Hepatocyte (in vitro differentiated cells): ENCODE data around the gene TMC6. TPM values are rescaled to one million over a fixed set of nuclear protein-coding genes. Genes with fewer than 3 reads are reported as not detected.

Source experiments
- DNase-seq: peaks from one replicate; pipeline ENCODE4 v3.0.0-alpha.2; 2016; ENCODE audit warnings: low spot score
- H2AFZ ChIP-seq: fragments of 200-600 bp; sonication (generic); 2 replicates; pipeline ENCODE4 v1.6.0; 2016; ENCODE audit warnings: antibody characterized with exemption, mild to moderate bottlenecking
- H3K27ac ChIP-seq: fragments of 200-600 bp; sonication (generic); 2 replicates; pipeline ENCODE4 v1.5.1; 2016; ENCODE audit warnings: mild to moderate bottlenecking
- H3K27me3 ChIP-seq: fragments of 200-600 bp; sonication (generic); 2 replicates; pipeline ENCODE4 v1.6.1; 2016
- H3K36me3 ChIP-seq: fragments of 200-600 bp; sonication (generic); replicated peaks from 2 replicates; pipeline ENCODE4 v1.5.1; 2016; ENCODE audit warnings: low read depth; ENCODE audit not compliant: insufficient read depth
- H3K4me1 ChIP-seq: fragments of 200-600 bp; sonication (generic); 2 replicates; pipeline ENCODE4 v1.5.1; 2016; ENCODE audit warnings: mild to moderate bottlenecking, moderate library complexity; ENCODE audit not compliant: insufficient read depth
- H3K4me2 ChIP-seq: fragments of 200-600 bp; sonication (generic); 2 replicates; pipeline ENCODE4 v1.6.0; 2016
- H3K4me3 ChIP-seq: fragments of 200-600 bp; sonication (generic); 2 replicates; pipeline ENCODE4 v1.5.1; 2016; ENCODE audit warnings: mild to moderate bottlenecking
- H3K79me2 ChIP-seq: fragments of 200-600 bp; sonication (generic); 2 replicates; pipeline ENCODE4 v1.6.0; 2017; ENCODE audit warnings: mild to moderate bottlenecking
- H3K9me2 ChIP-seq: fragments of 200-600 bp; sonication (generic); replicated peaks from 2 replicates; pipeline ENCODE4 v1.6.0; 2017; ENCODE audit warnings: mild to moderate bottlenecking; ENCODE audit not compliant: insufficient read depth
- H3K9me3 ChIP-seq: fragments of 200-600 bp; sonication (generic); 2 replicates; pipeline ENCODE4 v1.5.1; 2016; ENCODE audit warnings: low read depth, mild to moderate bottlenecking
- H4K20me1 ChIP-seq: fragments of 200-600 bp; sonication (generic); 2 replicates; pipeline ENCODE4 v1.6.0; 2016; ENCODE audit warnings: mild to moderate bottlenecking; ENCODE audit not compliant: insufficient read depth, poor library complexity, severe bottlenecking
- CTCF ChIP-seq: fragments of 200-600 bp; sonication (generic); IDR thresholded peaks from 2 replicates; pipeline ENCODE4 v1.5.1; 2016; ENCODE audit warnings: antibody characterized with exemption, mild to moderate bottlenecking; ENCODE audit not compliant: poor library complexity
- EZH2 ChIP-seq: fragments of 200-600 bp; sonication (generic); IDR thresholded peaks from 2 replicates; pipeline ENCODE4 v1.6.1; 2016; ENCODE audit warnings: antibody characterized with exemption, mild to moderate bottlenecking, borderline replicate concordance
- EZH2phosphoT487 ChIP-seq: fragments of 200-600 bp; sonication (generic); IDR thresholded peaks from one replicate; pipeline ENCODE4 v1.6.1; 2018; ENCODE audit warnings: antibody characterized with exemption, mild to moderate bottlenecking, low read depth, moderate library complexity; ENCODE audit not compliant: unreplicated experiment, severe bottlenecking
- WGBS: methylation state at CpG from one replicate; pipeline ENCODE4 v1.1.6; 2016; ENCODE audit warnings: low lambda C conversion rate; ENCODE audit errors: missing lambda C conversion rate; 5-methylcytosine and 5-hydroxymethylcytosine counted together
- polyA plus RNA-seq: library from polyadenylated mRNA; unstranded; fragments of >200 nt; fragmentation: Nextera tagmentation; extraction: Ambion mirVana; gene quantifications from 2 replicates; pipeline ENCODE4 v1.2.1, GENCODE V29; 2016
- total RNA-seq: library from RNA; depleted of rRNA; stranded (reverse); fragments of >200 nt; gene quantifications from 2 replicates; pipeline ENCODE4 v1.2.3, GENCODE V29; 2014

Gene TMC6
- total and polyA plus RNA-seq, 2 experiments from 2014 or later, result 26.7 to 57.9 TPM

DNA sequence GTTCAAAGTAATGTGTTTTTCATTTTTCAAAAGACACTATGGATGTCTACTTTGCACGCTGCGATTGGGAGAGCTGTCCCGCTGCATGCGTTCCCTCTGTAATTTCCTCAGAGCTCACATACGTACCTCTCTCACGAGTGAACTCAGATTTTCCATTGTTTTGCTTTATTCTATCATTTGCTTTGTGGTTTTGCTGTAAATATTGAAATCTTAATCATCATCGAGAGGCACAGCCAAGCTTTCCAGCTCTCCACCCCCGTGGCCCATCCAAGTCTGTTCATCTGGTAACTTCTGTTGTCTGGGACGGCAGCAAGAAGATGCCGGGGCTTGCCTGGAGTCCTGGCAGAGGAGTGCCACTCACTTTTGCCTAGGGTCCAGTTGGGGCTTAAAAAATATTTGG, 21.1 kb downstream of the TMC6 start:
- H4K20me1 ChIP-seq, result no peaks in the 10 kb centered on the region
- TF ChIP-seq CTCF (no peak), EZH2phosphoT487 (no peak), EZH2 (no peak)
- no peak overlapping the region for H3K4me3 ChIP-seq
- no peak for DNase-seq
- no peaks in the 10 kb centered on the region for H3K9me3 ChIP-seq
- no peak overlapping the region for H3K4me2 ChIP-seq
- no peak overlapping the region for H2AFZ ChIP-seq
- no peaks in the 10 kb centered on the region for H3K36me3 ChIP-seq
- no peak overlapping the region for H3K27ac ChIP-seq
- H3K27me3 ChIP-seq, result no peaks in the 10 kb centered on the region
- no peaks in the 10 kb centered on the region for H3K9me2 ChIP-seq
- 85% methylated on average over 10 of the region's 10 CpGs for whole genome bisulfite sequencing
- H3K4me1 ChIP-seq, result peaks cover 17% of the 10 kb centered on the region
- no peaks in the 10 kb centered on the region for H3K79me2 ChIP-seq

DNA sequence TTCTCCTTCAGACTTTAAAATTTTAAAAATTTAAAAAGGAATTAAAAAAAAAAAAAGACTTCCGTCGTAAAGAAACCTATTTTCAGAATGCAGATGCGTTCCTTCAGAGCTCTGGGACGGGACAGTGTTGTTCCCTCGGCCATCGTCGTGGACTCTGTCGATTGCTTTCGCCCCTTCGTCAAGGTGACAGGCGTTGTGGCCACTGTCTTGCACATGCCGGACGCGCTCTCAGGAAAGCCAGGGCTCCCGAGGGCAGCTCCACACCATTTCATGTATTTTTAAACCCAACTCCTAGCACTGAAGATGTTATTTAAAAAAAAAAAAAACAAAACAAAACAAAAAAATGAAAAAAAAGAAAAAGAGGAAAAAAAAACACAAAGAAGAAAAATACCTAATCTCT, 22.3 kb downstream of the TMC6 start:
- no peak overlapping the region for H2AFZ ChIP-seq
- no peak for DNase-seq
- H4K20me1 ChIP-seq, result no peaks in the 10 kb centered on the region
- H3K4me3 ChIP-seq, result no peak overlapping the region
- H3K4me2 ChIP-seq, result no peak overlapping the region
- H3K36me3 ChIP-seq, result no peaks in the 10 kb centered on the region
- peak overlapping the region; percentile 55 for H3K27ac ChIP-seq
- no peaks in the 10 kb centered on the region for H3K9me2 ChIP-seq
- no peaks in the 10 kb centered on the region for H3K27me3 ChIP-seq
- no peaks in the 10 kb centered on the region for H3K9me3 ChIP-seq
- TF ChIP-seq EZH2, result no peak
- no peak for TF ChIP-seq CTCF
- no peak for TF ChIP-seq EZH2phosphoT487
- H3K79me2 ChIP-seq, result no peaks in the 10 kb centered on the region
- peaks cover 17% of the 10 kb centered on the region for H3K4me1 ChIP-seq
- 94% methylated on average over 15 of the region's 15 CpGs for WGBS

GRCh38 chr17:78105551-78105950, 23.0 kb downstream of the TMC6 start:
- no peaks in the 10 kb centered on the region for H3K27me3 ChIP-seq
- H3K27ac ChIP-seq, result peak overlapping the region; percentile 55
- H3K4me1 ChIP-seq, result peaks cover 17% of the 10 kb centered on the region
- no peak overlapping the region for H3K4me3 ChIP-seq
- H3K9me2 ChIP-seq, result no peaks in the 10 kb centered on the region
- H3K79me2 ChIP-seq, result no peaks in the 10 kb centered on the region
- no peak overlapping the region for H3K4me2 ChIP-seq
- H4K20me1 ChIP-seq, result no peaks in the 10 kb centered on the region
- no peak for DNase-seq
- H2AFZ ChIP-seq, result no peak overlapping the region
- no peaks in the 10 kb centered on the region for H3K9me3 ChIP-seq
- 58% methylated on average over 12 of the region's 13 CpGs for WGBS
- H3K36me3 ChIP-seq, result no peaks in the 10 kb centered on the region
- TF ChIP-seq EZH2, result no peak
- TF ChIP-seq EZH2phosphoT487, result no peak
- no peak for TF ChIP-seq CTCF

DNA sequence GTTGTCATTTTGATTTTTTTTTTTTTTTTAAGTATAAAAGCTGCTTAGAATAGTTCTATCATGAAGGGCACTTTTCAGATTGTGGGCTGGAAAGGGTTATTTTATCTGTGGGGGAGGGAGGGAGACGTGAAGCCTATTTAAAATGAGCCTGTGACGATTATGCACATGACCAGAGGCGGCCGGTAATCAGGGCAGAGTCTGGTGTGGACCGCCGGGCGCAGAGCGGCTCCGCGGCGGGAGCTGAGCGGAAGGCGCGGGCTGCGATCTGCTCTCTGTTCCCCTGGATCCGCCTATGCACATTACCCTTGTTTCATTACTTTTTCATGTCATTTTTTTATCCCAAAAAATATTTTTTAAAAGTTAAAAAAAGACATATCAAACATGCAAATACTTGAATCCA, 23.5 kb downstream of the TMC6 start:
- Histone ChIP-seq H3K27me3 (no peaks in the 10 kb centered on the region), H3K4me3 (no peak overlapping the region), H3K4me1 (peaks cover 17% of the 10 kb centered on the region), H3K9me3 (no peaks in the 10 kb centered on the region), H4K20me1 (no peaks in the 10 kb centered on the region), H2AFZ (no peak overlapping the region), H3K27ac (peak overlapping the region; percentile 55), H3K79me2 (no peaks in the 10 kb centered on the region), H3K9me2 (no peaks in the 10 kb centered on the region), H3K4me2 (no peak overlapping the region), H3K36me3 (no peaks in the 10 kb centered on the region)
- DNase-seq, result no peak
- WGBS, result 93% methylated on average over 16 of the region's 16 CpGs
- TF ChIP-seq EZH2phosphoT487, result no peak
- no peak for TF ChIP-seq CTCF
- TF ChIP-seq EZH2, result no peak
